ENCODE results near the gene IL17F. TPM values are rescaled to one million over a fixed set of nuclear protein-coding genes. Genes with fewer than 3 reads are reported as not detected.

Gene IL17F
- total RNA-seq, 1 donor from 2014 or later = not detected

DNA sequence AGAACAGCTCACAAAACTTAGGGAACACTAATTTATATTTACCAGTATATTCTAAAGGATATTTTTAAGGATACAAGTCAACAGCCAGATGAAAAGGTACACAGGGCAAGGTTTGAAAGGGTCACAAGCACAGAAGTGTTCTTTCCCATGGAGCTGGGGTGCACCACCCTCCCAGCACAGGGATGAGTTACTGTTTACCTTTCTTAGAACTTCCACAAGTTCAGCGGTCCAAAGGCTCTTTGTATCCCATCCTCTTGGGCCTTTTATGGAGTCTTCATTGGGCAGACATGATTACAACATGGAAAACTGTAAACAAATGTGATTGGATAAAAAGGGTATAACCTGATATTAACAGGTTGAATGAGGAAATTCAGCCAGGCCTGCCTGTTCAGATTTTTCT, 1.1 kb upstream of the IL17F start:
- peaks cover 8% of the 10 kb centered on the region for H3K27me3 Mint-ChIP-seq
- H3K4me1 Mint-ChIP-seq (ENCODE audit: unreplicated experiment) = no peaks in the 10 kb centered on the region
- no peak overlapping the region for H3K27ac Mint-ChIP-seq
- no peak overlapping the region for H3K4me3 Mint-ChIP-seq
- no peaks in the 10 kb centered on the region for H3K9me3 Mint-ChIP-seq
- no peak for DNase-seq (ENCODE audit: extremely low spot score, unreplicated experiment)
- TF ChIP-seq, protein P1, sequence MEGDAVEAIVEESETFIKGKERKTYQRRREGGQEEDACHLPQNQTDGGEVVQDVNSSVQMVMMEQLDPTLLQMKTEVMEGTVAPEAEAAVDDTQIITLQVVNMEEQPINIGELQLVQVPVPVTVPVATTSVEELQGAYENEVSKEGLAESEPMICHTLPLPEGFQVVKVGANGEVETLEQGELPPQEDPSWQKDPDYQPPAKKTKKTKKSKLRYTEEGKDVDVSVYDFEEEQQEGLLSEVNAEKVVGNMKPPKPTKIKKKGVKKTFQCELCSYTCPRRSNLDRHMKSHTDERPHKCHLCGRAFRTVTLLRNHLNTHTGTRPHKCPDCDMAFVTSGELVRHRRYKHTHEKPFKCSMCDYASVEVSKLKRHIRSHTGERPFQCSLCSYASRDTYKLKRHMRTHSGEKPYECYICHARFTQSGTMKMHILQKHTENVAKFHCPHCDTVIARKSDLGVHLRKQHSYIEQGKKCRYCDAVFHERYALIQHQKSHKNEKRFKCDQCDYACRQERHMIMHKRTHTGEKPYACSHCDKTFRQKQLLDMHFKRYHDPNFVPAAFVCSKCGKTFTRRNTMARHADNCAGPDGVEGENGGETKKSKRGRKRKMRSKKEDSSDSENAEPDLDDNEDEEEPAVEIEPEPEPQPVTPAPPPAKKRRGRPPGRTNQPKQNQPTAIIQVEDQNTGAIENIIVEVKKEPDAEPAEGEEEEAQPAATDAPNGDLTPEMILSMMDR (conservative IDR thresholded peaks at IDR 0.05) = no peak
- H3K36me3 Mint-ChIP-seq = no peaks in the 10 kb centered on the region

DNA sequence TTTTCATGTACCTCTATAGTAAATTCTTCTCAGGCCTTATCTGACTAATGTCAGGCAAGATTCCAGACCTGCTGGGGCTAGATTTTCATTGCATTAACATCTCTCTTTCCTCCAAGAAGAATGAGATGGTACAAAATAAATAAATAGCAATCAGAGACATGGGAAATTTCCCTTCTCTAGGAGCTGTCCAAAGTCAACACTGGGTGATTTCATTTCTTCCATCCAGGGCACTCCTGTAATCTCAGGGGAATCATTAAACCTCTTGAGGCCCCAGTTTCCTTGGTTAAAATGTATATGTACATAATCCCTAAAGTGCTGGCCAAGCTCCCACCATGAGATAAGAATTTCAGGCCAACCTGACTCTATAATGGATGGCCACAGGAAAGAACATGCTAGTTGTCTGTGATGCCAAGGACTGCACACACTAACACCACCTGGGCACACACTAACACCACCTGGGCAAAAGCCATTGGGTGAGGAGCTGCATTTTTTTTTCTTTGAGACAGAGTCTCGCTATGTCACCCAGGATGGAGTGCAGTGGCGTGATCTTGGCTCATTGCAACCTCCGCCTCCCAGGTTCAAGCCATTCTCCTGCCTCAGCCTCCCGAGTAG, 912 bp downstream of the IL17F start:
- H3K27ac Mint-ChIP-seq = no peak overlapping the region
- no peaks in the 10 kb centered on the region for H3K4me1 Mint-ChIP-seq (ENCODE audit: unreplicated experiment)
- no peak for DNase-seq (ENCODE audit: extremely low spot score, unreplicated experiment)
- no peaks in the 10 kb centered on the region for H3K36me3 Mint-ChIP-seq
- H3K9me3 Mint-ChIP-seq = no peaks in the 10 kb centered on the region
- TF ChIP-seq, protein P1 (conservative IDR thresholded peaks at IDR 0.05) = no peak
- H3K27me3 Mint-ChIP-seq = peaks cover 8% of the 10 kb centered on the region
- H3K4me3 Mint-ChIP-seq = no peak overlapping the region

DNA sequence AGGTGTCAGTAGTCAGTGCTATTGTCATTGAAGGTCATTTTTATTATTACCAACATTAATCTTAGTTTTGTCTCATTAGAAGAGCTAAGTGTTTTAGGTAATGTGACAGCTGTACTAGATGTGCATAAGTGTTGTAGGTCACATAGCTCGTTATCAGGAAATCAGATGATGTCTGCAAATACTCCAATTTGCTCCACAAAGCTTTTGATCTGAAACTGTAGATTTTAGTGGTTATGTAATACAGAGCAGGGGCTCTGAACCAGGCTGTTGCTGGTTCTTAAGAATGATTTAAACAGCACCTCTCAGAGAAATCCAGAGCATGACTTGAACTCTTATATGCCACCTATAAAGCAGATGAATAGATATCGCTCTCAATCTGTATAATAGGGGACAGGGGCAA, 2.5 kb downstream of the IL17F start:
- no peaks in the 10 kb centered on the region for H3K9me3 Mint-ChIP-seq
- H3K27me3 Mint-ChIP-seq = peaks cover 12% of the 10 kb centered on the region
- no peaks in the 10 kb centered on the region for H3K4me1 Mint-ChIP-seq (ENCODE audit: unreplicated experiment)
- no peak for DNase-seq (ENCODE audit: extremely low spot score, unreplicated experiment)
- TF ChIP-seq, protein P1 (conservative IDR thresholded peaks at IDR 0.05) = no peak
- H3K4me3 Mint-ChIP-seq = no peak overlapping the region
- no peaks in the 10 kb centered on the region for H3K36me3 Mint-ChIP-seq
- no peak overlapping the region for H3K27ac Mint-ChIP-seq

DNA sequence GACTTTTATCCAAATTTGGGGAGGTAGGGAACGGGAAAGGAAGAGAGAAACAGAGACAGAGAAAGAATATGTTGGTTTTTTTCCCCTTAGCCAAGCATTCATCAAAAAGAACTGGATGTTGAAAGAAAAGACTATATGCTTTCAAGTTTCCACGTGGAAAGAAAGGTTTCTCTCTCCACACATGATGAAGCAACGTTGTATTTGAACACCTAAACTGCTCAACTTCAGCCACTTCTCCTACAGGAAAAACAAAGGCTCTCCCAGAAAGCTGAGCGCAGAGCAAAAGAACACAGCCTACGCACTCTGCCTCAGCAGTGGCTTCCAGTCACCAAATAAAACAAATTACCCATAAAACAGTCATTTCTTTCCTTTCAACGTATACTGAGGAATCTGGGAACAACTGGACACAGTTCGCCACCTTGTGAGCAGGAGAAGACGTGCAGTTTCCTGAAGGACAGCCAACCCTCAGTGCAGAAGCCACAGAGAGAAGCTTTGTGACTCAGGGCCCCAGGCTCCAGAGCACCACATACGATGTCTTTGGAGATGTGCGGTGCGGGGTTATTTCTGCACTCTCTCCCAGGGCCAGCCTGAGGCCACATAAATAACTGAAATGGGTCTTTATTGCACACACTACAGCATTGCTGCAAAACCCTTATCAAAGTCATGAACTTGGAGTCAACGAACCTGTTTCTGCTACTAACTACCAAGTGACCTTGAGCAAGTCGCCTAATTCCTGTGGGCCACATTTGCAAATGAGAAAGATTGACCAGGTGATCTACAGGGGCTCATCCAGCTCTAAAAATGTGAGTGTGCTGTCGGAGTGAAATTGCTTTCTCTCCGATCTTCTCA, 10.1 kb downstream of the IL17F start:
- H3K27ac Mint-ChIP-seq = no peak overlapping the region
- DNase-seq (ENCODE audit: extremely low spot score, unreplicated experiment) = no peak
- TF ChIP-seq, protein P1 (conservative IDR thresholded peaks at IDR 0.05) = peak; percentile 73
- H3K36me3 Mint-ChIP-seq = no peaks in the 10 kb centered on the region
- peaks cover 19% of the 10 kb centered on the region for H3K27me3 Mint-ChIP-seq
- H3K9me3 Mint-ChIP-seq = no peaks in the 10 kb centered on the region
- no peak overlapping the region for H3K4me3 Mint-ChIP-seq
- peaks cover 4% of the 10 kb centered on the region for H3K4me1 Mint-ChIP-seq (ENCODE audit: unreplicated experiment)

DNA sequence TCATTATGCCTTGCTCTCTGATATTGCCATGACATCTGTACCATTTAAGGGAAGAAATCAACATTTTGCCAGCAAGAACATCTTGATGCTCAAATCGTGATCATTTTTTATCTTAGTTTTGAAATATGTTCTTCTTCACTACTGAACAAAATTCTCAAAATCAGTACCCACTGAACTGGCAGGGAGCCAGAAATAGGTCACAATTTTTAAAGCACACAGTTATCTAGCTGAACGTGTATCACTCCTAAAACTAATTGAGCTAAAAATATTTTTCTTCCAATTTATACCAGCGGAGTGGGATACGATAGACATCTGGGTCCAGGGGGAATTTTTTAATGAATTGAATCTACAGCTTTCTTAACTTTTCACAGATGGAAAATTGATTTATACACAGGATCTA, 11.3 kb downstream of the IL17F start:
- Mint-ChIP-seq H3K4me3 (no peak overlapping the region), H3K27ac (no peak overlapping the region), H3K4me1 (ENCODE audit: unreplicated experiment) (peaks cover 4% of the 10 kb centered on the region), H3K36me3 (no peaks in the 10 kb centered on the region), H3K27me3 (peaks cover 16% of the 10 kb centered on the region), H3K9me3 (no peaks in the 10 kb centered on the region)
- TF ChIP-seq, protein P1 (conservative IDR thresholded peaks at IDR 0.05) = no peak
- no peak for DNase-seq (ENCODE audit: extremely low spot score, unreplicated experiment)

All from type B pancreatic cell (in vitro differentiated cells).